Endothelial cell of umbilical vein (primary cell): Measurements from ENCODE around the gene FBXL17. TPM values are rescaled to one million over a fixed set of nuclear protein-coding genes. Genes with fewer than 3 reads are reported as not detected.

Source experiments
- BruUV-seq: library from RNA; stranded (reverse); fragments of 400-500 nt; replicated peaks from 2 replicates; lab custom pipeline; 2021; lab: Mats Ljungman, UMichigan
- CTCF ChIA-PET: fragments of 300-600, 350-600 bp; sonication (Branson Sonifier 250); formaldehyde crosslinking; loops from one replicate; lab custom pipeline; 2021; ENCODE audit warnings: antibody characterized with exemption, inconsistent platforms; lab: Charles Lee
- POLR2A ChIA-PET: fragments of 300-600, 350-600 bp; sonication (Branson Sonifier 250); formaldehyde crosslinking; loops from one replicate; lab custom pipeline; 2021; ENCODE audit warnings: antibody characterized with exemption, inconsistent platforms; lab: Charles Lee
- DNase-seq: peaks from one replicate; pipeline ENCODE4 v3.0.0-alpha.2; 2011; ENCODE audit warnings: low read depth, low spot score
- FAIRE-seq: peaks from 2 replicates; lab custom pipeline; 2011; peaks lifted over from hg19 to GRCh38; lab: Jason Lieb, UNC
- H2AFZ ChIP-seq: 2 replicates; pipeline ENCODE4 v1.6.0; 2012; ENCODE audit warnings: low read depth, low read length, control low read depth, inconsistent platforms
- H3K27ac ChIP-seq: 2 replicates; pipeline ENCODE4 v1.5.1; 2011; ENCODE audit warnings: low read depth, mild to moderate bottlenecking, control low read depth, low read length, moderate library complexity; ENCODE audit not compliant: insufficient read depth
- H3K27me3 ChIP-seq, 2 experiments: 2 replicates each; pipeline versions ENCODE4 v1.6.0 to v1.6.1; 2011; ENCODE audit warnings: low read length in 2 of 2, mixed read lengths in 1 of 2; ENCODE audit not compliant: control insufficient read depth in 2 of 2, insufficient read depth in 2 of 2
- H3K36me3 ChIP-seq, 2 experiments: 2 replicates in 1 of 2; 3 replicates in 1 of 2; pipeline ENCODE4 v1.5.1; 2011; ENCODE audit warnings: low read length in 2 of 2, mild to moderate bottlenecking in 1 of 2, moderate library complexity in 1 of 2; ENCODE audit not compliant: control insufficient read depth in 2 of 2, insufficient read depth in 2 of 2; ENCODE audit errors: extremely low read depth in 1 of 2
- H3K4me1 ChIP-seq: 3 replicates; pipeline ENCODE4 v1.5.1; 2011; ENCODE audit warnings: mild to moderate bottlenecking, low read length; ENCODE audit not compliant: control insufficient read depth, insufficient read depth; ENCODE audit errors: extremely low read depth
- H3K4me2 ChIP-seq: 2 replicates; pipeline ENCODE4 v1.6.1; 2011; ENCODE audit warnings: low read length, control low read depth, mixed read lengths; ENCODE audit not compliant: insufficient read depth
- H3K4me3 ChIP-seq, 3 experiments: fragments of 200-600 bp in 1 of 3; sonication (generic), shearing (Covaris generic) in 1 of 3; replicated peaks in 1 of 3; 2 replicates each; pipeline ENCODE4 v1.5.1; 2011 to 2016; ENCODE audit warnings: control low read depth in 3 of 3, low read length in 3 of 3, mild to moderate bottlenecking in 2 of 3, inconsistent platforms in 1 of 3, low read depth in 1 of 3, moderate library complexity in 1 of 3; ENCODE audit not compliant: insufficient read depth in 1 of 3
- H3K79me2 ChIP-seq: 2 replicates; pipeline ENCODE4 v1.6.0; 2012; ENCODE audit warnings: low read length, inconsistent platforms; ENCODE audit not compliant: control insufficient read depth, insufficient read depth
- H3K9ac ChIP-seq: replicated peaks from 2 replicates; pipeline ENCODE3; 2011; ENCODE audit warnings: low read length, control low read depth; ENCODE audit not compliant: insufficient read depth; ENCODE audit errors: extremely low read depth
- H3K9me1 ChIP-seq: replicated peaks from 3 replicates; pipeline ENCODE4 v1.6.0; 2011; ENCODE audit warnings: mild to moderate bottlenecking, low read length; ENCODE audit not compliant: control insufficient read depth, insufficient read depth; ENCODE audit errors: extremely low read depth
- H3K9me3 ChIP-seq: replicated peaks from 2 replicates; pipeline ENCODE4 v1.5.1; 2012; ENCODE audit warnings: low read length, inconsistent platforms; ENCODE audit not compliant: control insufficient read depth, insufficient read depth
- H4K20me1 ChIP-seq: replicated peaks from 2 replicates; pipeline ENCODE3; 2011; ENCODE audit warnings: mild to moderate bottlenecking, low read length; ENCODE audit not compliant: control insufficient read depth, insufficient read depth; ENCODE audit errors: extremely low read depth
- CTCF ChIP-seq, 2 donors: IDR thresholded peaks; 1 replicate in 1 of 2; 2 replicates in 1 of 2; pipeline ENCODE4 v1.5.1; 2011; ENCODE audit warnings: low read length in 2 of 2, mild to moderate bottlenecking in 2 of 2, moderate library complexity in 2 of 2, control low read depth in 1 of 2, inconsistent platforms in 1 of 2, low read depth in 1 of 2; ENCODE audit not compliant: insufficient read depth in 1 of 2; ENCODE audit errors: extremely low read depth in 1 of 2
- EZH2 ChIP-seq: IDR thresholded peaks from 2 replicates; pipeline ENCODE4 v1.6.1; 2012; ENCODE audit warnings: borderline replicate concordance, low read depth, mild to moderate bottlenecking, moderate library complexity, low read length, inconsistent platforms; ENCODE audit not compliant: severe bottlenecking
- FOS ChIP-seq: IDR thresholded peaks from 2 replicates; pipeline ENCODE4 v1.6.1; 2011; ENCODE audit warnings: mild to moderate bottlenecking, low read length, moderate library complexity, borderline replicate concordance; ENCODE audit not compliant: insufficient read depth
- GATA2 ChIP-seq: IDR thresholded peaks from 2 replicates; pipeline ENCODE4 v1.7.0; 2011; ENCODE audit warnings: low read depth, mild to moderate bottlenecking, moderate library complexity, mixed read lengths, low read length; ENCODE audit not compliant: insufficient read length, insufficient read depth
- JUN ChIP-seq: IDR thresholded peaks from 2 replicates; pipeline ENCODE4 v1.6.1; 2011; ENCODE audit warnings: borderline replicate concordance, low read depth; ENCODE audit not compliant: insufficient read length, insufficient read depth
- MAX ChIP-seq: IDR thresholded peaks from 2 replicates; pipeline ENCODE4 v1.6.1; 2011; ENCODE audit not compliant: insufficient read depth, insufficient read length
- MYC ChIP-seq: IDR thresholded peaks from one replicate; pipeline ENCODE4 v1.6.1; 2011; ENCODE audit warnings: mild to moderate bottlenecking, low read depth, low read length
- POLR2A ChIP-seq: IDR thresholded peaks from 2 replicates; pipeline ENCODE4 v1.6.1; 2012; ENCODE audit warnings: low read depth, mild to moderate bottlenecking, control low read depth, low read length
- POLR2AphosphoS5 ChIP-seq: IDR thresholded peaks from 2 replicates; pipeline ENCODE4 v1.6.1; 2012; ENCODE audit warnings: low read depth, mild to moderate bottlenecking, control low read depth, low read length, moderate library complexity; ENCODE audit not compliant: insufficient read depth
- dilution Hi-C: fragments of 300-500 bp; cut with MboI; formaldehyde crosslinking; loops from one replicate; pipeline ENCODE4 v1.15.0; 2019; ENCODE audit warnings: low sequenced_read_pairs; ENCODE audit not compliant: extremely low pct_ligation_motif_present
- intact Hi-C: fragments of 100-400 bp; cut with micrococcal nuclease; formaldehyde crosslinking; loops from one replicate; pipeline ENCODE4 v1.10.0; 2022
- polyA plus RNA-seq, 4 experiments: library from polyadenylated mRNA; depleted of rRNA in 3 of 4; stranded (reverse) in 3 of 4; unstranded in 1 of 4; fragments of >200 nt; gene quantifications; 2 replicates each; pipeline versions ENCODE4 v1.2.1 to v1.2.3, GENCODE V29; 2011 to 2012; ENCODE audit warnings: missing spikeins in 1 of 4
- total RNA-seq: library from RNA; stranded (reverse); gene quantifications from 2 replicates; pipeline ENCODE4 v1.2.3, GENCODE V29; 2021

Gene FBXL17
- total and polyA plus RNA-seq, 2 donors (not counting 3 experiments of a cell fraction or from before 2014, with no cell fraction given): 2.7 to 8.8 TPM

GRCh38 chr5:108222011-108222410 is 159.9 kb downstream of the FBXL17 start:
- intact Hi-C loops (no loop called here), dilution Hi-C loops (no loop called here)
- H3K9me3 ChIP-seq: no peaks in the 10 kb centered on the region
- CTCF ChIA-PET: interaction anchor here (1.9 kb wide), 1 partner anchor 39 kb away, joined by 5 read pairs; no protein-coding TSS in a partner anchor
- FAIRE-seq: no peak
- no peaks in the 10 kb centered on the region for H3K36me3 ChIP-seq
- H3K9ac ChIP-seq: no peak overlapping the region
- H3K4me1 ChIP-seq: no peaks in the 10 kb centered on the region
- DNase-seq: no peak
- H4K20me1 ChIP-seq: no peaks in the 10 kb centered on the region
- no peak overlapping the region for H3K4me2 ChIP-seq
- no peak overlapping the region for H2AFZ ChIP-seq
- no peaks in the 10 kb centered on the region for H3K27me3 ChIP-seq
- no peak overlapping the region for H3K4me3 ChIP-seq
- BruUV-seq: no TSS peak
- TF ChIP-seq POLR2A (no peak), GATA2 (no peak), MYC (no peak), FOS (no peak), EZH2 (no peak), JUN (no peak), POLR2AphosphoS5 (no peak), CTCF (IDR thresholded peaks at IDR 0.05; ENCODE audit: extremely low read depth in 1 of 2, insufficient read depth in 1 of 2, low read depth in 1 of 2, low read length in 2 of 2) (no peak), MAX (no peak)
- no peaks in the 10 kb centered on the region for H3K9me1 ChIP-seq
- no peak overlapping the region for H3K27ac ChIP-seq
- no peaks in the 10 kb centered on the region for H3K79me2 ChIP-seq
- POLR2A ChIA-PET: no interaction called here
